IPS-NIHi7 (cell line): ENCODE measurements around the gene CDH13.
A peak's percentile ranks its signal among the peaks of the same experiment; 100 is the strongest.

Experiments
- DNase-seq: peaks from one replicate; pipeline ENCODE4 v3.0.0; 2012; ENCODE audit warnings: mixed read lengths; ENCODE audit errors: extremely low spot score

The CDH13 gene

DNA sequence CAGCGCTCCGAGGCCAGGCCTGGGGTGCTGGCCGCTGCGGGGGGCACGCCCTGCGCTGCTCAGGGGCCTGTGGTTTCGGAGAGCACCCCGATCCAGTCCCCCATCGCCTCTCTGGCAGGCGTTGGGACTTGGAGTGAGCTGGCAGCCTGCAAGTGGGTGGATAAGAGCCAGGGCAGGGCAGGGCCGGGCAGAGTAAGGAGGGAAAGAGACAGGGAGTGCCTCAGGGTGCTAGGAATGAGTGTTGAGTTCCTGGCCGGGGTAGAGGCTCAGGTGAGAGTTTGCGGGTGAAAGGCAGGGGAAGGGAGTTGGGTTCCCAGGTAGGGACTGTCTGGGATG, 1.3 kb downstream of the CDH13 start:
- no peak for DNase-seq

DNA sequence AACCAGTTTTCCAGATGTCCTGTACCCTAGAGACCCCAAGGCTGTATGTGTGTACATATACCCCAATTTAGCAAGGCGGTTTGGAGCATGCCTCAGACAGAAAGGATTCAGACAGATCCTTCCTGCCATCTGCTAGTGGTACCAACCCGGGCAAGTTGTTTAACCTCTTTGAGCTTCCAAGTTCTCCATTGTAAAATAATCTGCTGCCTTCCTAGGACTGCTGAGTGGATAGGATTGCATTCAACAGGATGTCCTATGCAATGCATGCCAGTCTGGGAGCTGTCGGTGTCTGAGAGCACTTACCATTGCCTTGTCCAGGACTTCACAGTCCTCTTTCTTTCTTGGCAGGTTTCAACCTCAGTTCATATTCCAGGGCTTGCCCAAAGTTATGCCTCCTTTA, 1.9 kb downstream of the CDH13 start:
- DNase-seq = no peak

DNA sequence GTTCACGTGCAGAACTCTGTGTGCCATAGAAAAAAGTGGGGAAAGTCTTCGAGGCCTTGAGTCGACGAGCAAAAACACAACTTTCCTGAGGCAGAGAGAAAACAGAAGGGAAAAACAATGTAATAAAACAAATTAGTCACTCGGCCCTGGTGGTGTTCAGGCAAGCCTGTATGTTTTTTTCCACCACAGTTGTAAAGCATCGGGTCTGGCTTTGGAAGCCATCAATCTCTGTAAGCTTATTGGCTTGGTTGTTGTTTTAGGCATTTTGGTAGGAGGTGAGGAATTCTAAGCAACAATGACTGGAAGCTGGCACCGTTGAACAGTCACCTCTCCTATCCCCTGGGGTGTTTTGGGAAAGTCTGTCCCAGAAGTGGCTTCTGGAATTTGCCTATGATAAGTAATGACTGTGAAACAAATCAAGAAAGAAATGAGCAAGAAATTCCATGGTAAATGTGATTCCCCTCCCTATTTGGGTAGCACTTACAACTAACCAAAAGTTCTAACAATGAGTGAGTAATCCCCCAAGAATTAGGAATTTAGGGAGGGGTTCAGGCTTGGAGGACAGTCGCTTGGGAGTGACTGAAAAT, 2.8 kb downstream of the CDH13 start:
- DNase-seq = peak; percentile 20

DNA sequence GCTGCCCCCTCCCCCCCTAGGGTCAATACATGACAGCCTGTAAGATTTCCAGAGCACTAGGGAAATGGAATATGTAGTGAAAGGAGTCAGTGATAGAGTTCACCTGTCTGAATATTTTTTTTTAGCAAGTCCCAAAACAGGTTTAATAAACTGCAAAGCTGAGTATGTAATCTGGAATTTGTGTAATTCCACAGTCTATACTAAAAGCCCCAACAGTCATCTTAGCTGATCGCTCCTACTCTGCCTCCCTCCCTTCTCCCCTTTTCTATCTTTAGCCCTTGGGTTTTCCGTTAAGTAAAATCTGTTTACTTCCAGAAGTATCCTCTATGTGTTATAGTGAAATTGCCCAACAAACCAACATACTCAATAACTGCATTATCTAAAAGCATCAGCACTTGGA, 3.5 kb downstream of the CDH13 start:
- no peak for DNase-seq

DNA sequence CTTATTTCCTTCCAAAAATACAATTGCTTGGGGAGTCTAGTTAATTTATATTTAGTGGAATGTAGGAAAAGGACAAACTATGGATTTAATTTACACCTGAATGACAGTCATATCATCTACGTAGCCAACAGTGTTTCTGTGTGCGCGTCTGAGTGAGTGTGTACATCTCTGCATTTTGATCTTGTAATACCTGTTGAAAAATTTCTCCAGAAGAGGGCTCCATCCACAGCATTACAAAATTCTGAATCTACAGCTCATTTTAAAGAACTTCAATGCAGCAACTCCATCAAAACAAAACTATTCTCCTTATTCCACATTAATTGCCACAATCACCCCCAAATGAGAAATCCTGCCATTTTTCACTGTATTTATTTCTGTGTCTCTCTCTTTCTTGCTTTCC, 3.9 kb downstream of the CDH13 start:
- no peak for DNase-seq

DNA sequence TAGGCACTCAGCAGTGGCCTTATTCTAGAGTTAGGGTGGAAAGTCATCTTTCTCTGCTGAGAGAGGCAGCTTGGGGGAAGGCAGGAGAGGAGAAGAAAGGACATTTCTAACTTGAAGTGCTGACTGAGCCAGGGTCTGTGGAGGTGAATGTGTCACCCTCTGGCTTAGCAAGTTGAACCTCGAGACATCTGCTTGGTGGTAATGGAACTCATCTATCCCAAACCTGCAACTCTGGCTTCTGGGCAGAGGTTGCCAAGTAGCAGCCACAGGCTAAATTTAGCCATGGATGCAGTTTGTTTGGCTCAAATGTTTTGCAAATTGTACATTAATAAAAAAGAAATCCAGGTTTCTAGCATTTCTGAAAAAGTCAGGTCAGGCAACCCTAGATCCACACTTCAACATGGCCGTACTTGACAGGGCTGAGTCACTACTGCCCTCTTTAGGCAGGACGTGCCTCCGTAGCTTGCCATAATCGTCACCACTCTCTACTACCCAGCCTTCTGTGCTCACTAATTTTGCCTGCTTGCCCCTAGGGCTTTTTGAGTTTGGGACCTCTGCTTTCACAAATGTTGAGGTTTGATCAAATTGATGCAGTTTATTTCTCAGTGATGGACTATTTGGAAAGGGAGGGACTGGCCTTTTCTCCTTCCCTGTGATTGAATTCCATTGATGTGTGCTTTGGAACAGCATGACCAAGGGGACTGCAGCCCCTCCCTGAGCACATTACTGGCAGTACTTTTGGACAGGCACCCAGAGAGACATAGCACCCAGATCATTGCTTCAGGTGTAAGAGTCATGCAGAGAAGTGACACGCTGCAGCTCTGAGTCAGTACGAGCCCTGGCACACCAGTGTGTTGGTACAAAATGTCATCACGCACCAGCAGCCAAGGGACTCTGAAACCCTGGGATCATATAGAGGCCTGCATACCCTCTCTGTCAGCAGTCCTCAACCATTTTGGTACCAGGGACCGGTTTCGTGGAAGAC, 5.2 kb downstream of the CDH13 start:
- peak; percentile 68 for DNase-seq

DNA sequence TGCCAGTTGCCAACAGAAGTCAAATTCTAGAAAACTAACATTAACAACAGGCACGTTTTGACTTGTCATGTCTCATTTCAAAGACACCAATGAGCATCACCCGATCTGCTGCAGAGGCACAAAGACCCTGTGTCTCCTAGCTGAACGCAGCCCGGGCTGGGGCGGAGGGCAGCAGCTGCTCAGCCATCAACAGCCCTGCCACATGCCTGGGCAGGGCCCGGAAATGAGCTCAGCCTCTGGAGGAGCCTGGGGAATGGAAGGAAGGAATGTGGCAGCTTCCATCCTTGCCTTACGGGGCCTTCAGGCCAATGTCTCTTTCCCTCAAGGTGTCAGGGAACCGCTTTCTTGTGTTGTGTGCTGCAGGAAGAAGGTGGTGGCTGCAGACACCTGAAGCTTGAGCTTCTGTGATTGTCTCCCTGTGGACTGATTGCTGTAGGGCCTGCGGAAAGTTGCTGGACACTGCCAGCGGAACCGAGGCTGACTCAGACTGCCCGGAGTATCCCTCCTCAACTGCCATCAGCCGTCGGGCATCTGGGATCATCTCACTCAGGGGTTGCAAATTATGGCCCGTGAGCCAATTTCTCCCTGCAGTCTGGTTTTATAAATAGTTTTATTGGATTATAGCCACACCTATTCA, 7.3 kb downstream of the CDH13 start:
- DNase-seq = peak; percentile 17

DNA sequence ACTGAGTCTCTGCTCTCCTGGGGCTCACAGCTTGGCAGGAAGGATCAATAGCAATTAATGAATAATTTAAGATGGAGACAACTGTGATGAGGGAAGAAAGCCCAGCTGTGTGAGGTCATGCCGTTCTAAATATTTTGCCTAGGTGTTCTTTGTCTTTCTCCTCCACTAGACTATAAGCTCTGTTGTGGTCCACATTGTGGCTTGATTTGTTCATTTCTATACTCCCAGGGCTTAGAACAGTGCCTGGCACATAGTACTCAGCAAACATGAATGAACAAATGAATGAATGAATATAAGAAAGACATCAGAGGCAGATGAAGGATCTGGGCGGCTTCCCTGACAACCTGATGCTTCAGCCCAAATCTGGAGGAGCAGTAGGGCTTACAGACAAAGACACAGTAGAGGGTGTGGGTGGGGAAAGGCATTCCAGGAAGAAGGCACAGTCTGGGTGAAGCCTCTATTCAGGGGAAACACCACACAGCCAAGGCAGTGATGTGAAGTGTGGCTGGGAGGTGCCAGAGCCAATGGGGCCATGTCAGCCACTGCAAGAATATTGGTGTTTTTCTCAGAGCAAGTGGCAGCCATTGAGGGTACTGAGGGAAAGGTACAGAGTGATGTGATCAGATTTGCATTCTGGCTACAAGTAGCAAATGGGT, 8.3 kb downstream of the CDH13 start:
- DNase-seq = no peak

DNA sequence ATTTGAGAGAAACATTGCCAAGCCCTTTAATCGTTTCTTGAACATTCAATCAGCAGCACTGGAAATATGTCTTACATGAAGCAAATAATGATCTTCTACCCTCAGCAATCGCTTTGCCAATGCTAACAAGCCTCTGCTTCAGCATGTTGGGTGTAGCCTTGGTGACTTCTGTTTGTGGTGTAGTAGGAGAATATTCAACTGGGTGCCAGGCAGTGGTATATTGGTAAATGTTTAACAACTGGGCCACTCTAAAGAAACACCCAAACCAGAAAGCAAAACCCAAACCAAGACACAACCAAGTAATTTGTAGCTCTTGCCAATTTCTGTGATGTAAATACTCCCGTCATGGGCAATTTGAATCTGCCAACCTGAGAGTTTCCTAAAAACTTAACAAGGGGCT, 9.7 kb downstream of the CDH13 start:
- DNase-seq = no peak

DNA sequence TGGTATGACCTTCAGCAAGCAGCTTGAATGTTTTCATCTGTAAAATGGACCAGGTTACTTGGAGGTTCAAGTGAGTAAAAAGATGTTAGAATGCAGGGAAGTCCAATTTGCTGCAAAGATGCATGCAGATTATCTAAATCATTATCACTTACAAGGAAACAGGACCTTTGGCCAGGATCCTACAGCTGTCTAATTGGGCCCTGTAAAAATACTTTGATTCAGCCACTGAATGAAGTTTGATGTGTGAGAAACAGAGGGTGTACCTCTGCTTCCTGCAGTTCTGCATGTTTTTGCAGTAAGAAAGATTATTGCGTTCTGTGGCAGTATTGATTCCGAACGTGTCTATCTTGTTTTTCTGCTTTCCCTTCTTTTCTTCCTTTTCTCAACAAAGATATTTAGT, 10.2 kb downstream of the CDH13 start:
- DNase-seq = no peak

DNA sequence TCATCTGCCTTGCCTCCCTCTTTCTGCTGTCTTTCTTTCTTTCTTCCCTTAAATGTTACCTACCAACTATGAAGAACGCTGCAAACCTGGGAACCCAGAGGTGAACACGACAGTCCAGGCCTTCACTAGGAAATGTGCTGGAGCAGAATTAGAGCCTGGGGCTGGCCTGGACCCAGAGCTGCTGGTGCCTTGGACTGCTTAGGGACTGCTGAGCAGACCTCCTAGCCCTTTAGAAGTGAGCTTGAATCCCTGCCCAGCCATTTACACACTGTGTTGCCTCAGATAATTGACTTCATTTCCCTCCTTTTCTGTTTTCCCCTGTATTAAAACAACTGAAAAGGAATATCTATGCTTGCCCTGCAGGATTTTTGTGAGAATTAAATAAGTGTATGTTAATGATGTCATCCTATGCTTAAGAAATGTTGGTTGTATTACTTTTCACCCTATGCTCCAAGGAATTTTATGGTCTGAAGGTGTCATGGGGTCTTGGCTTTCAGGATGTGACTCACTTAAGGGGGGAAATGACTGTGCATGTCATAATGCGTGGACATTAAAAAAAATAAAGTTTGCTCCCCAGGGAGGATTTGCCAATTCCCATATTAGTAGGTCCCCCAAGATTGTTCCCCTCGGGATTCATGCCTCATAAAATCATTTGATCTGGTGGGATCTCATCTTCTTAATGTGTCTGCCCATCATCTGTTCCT, 11.5 kb downstream of the CDH13 start:
- no peak for DNase-seq

DNA sequence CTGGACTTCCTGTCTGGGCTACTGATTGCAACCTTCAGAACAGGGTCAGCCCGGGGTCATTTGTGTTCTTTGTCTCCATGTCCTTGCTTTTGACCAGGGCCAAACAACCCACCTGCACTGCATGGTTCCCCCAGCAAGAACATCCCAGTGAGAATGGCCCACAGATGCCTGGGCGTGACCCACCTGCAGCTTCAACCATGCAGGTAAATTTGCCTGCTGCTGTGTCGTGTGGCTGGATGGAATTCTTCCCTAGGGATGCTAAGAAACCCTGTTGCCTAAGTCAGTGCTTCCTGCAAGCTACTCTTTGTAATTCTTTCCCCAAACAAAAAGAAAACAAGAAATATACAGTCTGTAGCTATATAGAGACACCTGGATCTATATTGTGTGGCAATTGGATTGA, 12.5 kb downstream of the CDH13 start:
- DNase-seq = no peak

DNA sequence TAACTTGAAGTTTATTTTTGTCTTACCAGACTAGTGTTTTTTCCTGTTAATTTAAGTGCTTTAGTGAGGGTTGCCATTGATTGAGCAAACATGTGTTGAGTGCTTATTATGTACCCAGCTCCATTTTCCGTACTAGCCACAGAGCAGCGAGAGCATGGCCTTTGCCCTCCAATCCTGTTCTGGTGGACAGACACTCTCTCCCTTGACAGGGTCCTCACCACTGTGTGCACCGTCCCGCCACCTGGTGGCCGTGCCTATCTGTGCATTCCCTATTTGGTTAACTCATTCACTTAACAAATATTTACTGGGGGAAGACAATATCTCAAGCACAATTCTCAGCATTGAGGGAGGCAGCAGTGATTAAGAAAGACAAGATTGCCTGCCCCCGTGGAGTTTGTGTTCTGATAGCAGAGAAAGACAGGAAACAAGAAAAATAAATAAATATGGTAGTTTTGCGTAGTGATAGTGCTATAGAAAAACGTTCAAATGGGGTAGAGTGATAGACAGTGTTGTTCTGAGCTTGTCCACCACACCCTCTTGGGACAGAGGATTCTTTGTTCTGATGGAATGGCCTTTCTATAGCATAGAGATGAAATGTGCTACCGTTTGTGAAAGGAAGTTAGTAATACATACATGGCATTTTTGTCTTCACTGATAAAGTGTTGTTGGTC, 13.0 kb downstream of the CDH13 start:
- peak; percentile 72 for DNase-seq

DNA sequence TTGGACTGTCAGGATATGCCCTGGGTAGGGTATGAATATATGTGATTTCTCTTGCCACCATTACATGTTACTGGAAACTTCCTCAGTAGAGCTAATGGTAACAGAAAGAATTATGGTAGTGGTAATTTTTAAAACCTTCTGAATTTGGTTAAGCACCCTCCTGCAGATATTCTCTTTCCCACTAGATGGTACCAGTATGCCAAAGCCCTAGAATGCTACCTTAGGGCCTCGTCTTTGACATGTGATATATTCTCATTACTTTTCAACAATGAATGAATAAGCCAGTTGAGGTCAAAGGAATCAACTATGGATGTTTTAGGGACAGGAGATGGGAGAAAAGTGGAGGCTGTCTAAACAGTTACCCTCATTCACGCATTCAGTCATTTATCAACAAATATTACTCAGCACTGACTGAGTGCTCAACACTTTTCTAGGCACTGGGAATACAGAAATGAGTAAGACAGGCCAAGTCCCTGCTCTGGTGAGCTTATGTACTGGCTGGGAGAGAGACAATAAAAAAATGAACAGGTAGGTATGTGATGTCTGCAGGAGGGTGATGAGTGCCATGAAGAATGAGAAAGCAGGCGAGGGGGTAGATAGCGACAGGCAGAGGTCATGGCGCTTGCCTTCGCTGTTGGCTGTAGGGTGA, 14.7 kb downstream of the CDH13 start:
- DNase-seq = peak; percentile 25

DNA sequence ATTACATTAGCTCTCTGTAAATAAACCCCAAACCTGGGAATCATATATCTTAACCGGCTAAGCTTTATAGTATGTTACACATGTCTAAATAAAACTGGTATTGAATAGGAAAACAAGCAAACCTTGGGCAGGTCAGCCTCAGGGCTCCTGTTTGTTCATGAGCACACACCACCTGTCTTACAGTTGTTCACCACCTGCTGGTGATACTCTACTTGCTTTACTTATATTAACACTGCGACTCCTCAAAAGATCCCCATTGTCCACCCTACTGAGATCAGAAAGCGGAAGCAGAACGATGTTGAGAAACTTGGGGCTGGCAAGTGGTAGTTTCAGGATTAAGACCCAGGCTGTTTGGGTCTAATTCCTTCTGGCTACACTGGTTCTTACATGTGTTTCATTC, 16.4 kb downstream of the CDH13 start:
- no peak for DNase-seq

DNA sequence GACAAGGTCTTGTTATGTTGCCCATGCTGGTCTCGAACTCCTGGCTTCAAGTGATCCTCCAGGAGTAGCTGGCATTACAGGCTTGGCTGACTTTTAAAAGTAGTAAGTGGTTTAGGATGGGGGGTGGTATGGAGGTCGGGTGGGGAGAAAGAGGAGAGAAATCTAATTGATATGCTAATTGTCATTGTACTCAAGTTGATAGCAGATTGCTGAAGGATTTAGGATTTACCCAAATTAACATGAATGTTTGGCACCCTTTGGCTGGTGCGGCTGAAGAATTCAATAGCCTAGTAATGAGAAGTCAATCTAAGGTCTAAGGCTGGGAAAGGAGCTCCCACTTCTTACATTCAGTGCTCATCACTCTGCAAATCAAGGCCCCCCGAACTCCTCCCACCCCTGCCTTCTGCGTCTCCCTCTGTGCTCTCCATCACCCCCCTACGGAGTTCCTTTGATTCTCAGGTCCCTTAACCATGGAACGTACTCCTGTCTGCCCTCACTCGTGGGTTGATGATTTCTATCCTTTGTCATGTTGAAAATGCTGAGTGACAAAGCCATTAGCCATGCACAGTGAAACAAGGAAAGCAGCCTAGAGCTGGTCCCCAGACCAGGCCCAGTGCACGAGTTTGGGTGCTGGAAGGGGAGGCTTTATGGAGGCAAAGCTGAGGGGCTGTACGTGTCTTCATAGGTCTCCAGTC, 17.3 kb downstream of the CDH13 start:
- DNase-seq = peak; percentile 31

DNA sequence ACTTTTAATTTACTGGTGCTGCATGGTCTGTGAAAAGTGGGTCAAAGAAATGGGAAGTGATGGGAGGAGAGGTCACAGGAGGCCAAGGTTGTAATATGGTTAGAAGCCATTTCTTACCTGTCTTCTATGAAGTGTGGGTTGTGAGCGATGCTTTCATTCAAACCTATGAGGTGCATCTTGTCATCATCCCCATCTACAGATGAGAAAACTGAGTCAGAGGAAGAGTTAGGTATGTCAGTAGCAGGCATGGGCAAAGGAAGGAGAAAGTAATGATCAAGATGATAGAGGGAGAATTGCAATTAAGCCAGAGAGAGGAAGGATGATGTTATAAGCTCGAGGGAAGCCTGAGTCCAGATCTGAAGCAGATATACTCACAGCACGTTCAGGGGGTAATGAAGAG, 19.7 kb downstream of the CDH13 start:
- no peak for DNase-seq

DNA sequence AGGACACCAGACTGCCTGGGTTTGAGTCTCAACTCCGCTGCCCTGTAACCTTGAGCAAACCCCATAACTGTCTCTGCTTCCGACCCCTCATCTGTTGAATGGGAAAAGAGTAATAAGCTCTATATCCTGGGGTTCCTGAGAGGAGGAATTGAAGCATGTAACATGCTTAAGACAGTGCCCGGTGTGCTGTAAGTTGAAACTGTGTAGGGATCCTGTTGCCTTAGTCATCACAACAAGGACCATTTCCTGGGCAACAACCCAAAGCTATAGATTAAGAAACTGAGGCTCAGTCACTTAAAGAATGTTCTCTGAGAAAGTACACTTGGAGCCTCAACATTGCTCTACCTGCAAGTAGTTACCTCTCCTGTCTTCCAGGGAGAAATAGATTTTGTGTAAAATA, 23.0 kb downstream of the CDH13 start:
- DNase-seq = no peak

DNA sequence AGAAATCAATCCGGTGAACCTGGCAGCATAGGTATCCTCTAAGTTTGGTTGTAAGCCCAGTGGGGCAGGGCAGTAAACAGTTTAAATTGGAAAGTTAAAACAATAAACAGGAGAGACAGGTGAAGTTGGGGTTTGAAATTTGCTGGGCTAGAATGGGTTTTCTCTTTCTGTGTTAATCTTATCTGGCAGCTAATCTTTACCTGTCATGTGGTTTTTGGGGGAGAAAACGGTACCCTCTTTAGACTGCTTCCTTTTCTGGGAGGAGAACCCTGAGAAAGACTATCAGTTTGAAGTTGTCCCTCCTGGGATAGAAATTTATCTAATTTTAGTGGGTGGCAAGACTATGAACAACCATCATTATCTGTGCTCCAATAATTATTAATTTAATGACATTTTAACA, 24.0 kb downstream of the CDH13 start:
- no peak for DNase-seq

DNA sequence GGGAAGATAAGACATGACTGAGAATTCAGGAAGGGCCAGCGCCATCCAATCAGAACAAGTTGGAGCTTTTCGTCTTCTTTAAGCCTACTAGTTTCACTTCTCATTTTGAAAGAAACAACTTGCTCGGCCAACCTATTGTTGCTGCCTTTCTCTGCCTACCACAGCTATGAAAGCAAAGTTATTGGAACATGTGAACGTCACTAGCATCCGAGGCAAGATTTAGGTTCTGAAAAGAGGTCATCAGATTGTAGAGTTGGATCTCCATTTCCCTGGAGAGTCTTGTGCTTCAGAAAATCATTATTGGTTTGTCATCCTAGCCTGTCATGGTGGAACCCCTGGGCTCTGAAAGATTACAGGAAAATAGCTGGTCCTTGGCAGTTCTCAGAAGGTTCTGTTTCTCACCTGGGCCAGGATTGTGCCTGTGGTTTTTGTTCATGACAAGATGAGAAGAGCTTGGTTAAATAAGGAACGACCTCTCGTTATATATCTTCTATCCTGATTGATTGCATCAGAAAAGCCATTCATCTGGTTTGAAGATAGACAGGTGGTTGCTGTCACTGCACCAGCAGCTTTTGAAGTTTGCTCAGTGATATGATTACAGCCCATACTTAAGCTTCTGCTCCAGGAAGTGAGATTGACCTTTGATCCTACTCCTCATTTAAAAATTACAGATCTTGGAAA, 25.3 kb downstream of the CDH13 start:
- DNase-seq = no peak
